HG03103 (cell line): ENCODE data around the gene CDHR5.

Experiments used
- ATAC-seq: cut with Tn5 transposase; IDR thresholded peaks from one replicate; pipeline ENCODE4 v1.9.1; 2021; ENCODE audit warnings: low read depth; ENCODE audit not compliant: unreplicated experiment

The CDHR5 gene

DNA sequence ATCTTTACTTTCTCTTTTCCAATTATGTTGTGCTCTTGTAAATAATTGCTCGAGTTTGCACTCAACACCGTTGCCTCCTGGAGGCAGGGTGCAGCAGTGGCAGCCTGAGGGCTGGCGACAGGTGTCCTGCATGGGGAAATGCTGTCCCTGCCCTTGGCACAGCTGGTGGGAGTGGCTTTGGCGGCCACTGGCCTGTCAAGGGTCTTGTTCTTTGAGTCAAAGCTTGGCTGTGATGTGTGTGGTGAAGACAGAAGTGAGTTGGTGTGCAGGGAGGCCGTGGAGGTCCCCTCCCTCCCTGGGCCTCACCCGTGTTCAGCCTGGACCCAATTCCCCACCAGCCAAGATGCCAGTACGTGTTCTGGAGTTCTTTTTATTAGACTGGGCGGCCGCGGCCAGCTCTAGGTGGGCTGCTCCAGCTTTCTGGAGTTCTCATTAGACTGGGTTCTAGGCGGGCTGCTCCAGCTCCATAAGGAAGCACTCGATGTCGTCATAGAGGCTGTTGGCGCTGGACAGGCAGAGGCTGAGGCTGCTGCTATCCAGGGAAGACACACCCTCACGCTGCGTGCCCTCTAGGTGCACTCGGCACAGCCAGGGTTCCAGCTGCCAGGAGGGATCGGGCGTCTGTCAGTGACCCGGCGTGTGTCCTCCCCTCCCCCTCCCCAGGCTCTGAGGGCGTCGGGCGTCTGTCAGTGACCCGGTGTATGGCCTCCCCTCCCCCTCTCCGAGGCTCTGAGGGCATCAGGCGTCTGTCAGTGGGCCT lies 12.4 kb downstream of the CDHR5 start:
- ATAC-seq, result no peak

- no peak for ATAC-seq
These were observed 13.5 kb downstream of the CDHR5 start for GRCh38 chr11:611001-611996.

GRCh38 chr11:610146-610801 lies 14.5 kb downstream of the CDHR5 start:
- ATAC-seq, result no peak

GRCh38 chr11:609341-609811 lies 15.4 kb downstream of the CDHR5 start:
- ATAC-seq, result no peak

- ATAC-seq, result no peak
These were observed 15.9 kb downstream of the CDHR5 start for GRCh38 chr11:608791-609251.

DNA sequence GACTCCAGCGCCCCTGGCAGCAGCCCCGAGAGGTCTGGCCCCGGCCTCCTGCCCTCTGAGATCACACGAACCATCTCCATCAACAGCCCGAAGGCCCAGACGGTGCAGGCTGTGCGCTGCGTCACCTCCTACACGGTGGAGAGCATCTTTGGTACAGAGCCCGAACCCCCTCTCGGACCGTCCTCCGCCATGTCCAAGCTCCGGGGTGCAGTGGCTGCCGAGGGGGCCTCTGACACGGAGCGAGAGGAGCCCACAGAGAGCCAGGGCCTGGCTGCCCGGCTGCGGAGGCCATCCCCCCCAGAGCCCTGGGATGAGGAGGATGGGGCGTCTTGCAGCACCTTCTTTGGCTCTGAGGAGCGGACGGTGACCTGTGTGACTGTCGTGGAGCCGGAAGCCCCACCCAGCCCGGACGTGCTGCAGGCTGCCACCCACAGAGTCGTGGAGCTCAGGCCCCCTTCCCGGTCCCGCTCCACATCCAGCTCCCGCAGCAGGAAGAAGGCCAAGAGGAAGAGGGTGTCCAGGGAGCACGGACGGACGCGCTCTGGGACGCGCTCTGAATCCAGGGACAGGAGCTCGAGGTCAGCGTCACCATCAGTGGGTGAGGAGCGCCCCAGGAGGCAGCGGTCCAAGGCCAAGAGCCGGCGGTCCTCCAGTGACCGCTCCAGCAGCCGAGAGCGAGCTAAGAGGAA lies 16.6 kb downstream of the CDHR5 start:
- ATAC-seq, result no peak

DNA sequence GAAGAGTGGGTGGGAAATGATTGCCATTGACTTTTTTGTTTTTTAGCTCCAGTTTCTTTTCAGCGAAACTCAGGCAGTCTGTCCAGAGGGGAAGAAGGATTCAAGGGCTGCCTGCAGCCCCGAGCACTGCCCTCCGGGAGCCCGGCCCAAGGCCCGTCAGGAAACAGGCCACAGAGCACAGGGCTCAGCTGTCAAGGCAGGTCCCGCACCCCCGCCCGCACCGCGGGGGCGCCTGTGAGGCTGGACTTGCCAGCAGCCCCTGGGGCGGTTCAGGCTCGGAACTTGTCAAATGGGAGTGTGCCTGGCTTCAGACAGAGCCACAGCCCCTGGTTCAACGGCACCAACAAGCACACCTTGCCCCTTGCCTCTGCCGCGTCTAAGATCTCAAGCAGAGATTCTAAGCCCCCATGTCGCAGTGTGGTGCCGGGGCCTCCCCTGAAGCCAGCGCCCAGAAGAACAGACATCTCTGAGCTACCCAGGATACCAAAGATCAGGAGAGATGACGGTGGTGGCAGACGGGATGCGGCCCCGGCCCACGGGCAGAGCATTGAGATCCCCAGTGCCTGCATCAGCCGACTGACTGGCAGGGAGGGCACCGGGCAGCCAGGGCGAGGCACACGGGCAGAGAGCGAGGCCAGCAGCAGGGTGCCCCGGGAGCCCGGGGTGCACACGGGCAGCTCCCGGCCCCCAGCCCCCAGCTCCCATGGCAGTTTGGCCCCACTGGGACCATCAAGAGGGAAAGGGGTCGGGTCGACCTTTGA lies 17.6 kb downstream of the CDHR5 start:
- ATAC-seq, result no peak

GRCh38 chr11:606245-606644 lies 18.5 kb downstream of the CDHR5 start:
- ATAC-seq, result no peak

- no peak for ATAC-seq
These were observed 19.2 kb downstream of the CDHR5 start for GRCh38 chr11:605286-606129.

DNA sequence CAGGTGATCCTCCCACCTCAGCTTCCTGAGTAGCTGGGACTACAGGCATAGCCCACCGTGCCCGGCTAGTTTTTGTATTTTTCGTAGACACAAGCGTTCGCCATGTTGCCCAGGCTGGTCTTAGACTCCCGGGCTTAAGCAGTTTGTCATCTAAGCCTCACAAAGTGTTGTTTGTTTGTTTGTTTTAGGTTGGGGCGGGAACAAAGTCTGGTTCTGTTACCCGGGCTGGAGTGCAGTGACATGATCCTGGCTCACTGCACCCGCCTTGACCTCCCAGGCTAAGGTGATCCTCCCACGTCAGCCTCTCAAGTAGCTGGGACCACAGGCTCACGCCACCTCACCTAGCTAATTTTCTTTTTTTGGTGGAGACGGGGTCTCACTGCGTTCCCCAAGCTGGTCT lies 21.6 kb downstream of the CDHR5 start:
- ATAC-seq, result no peak

GRCh38 chr11:601573-602245 lies 23.0 kb downstream of the CDHR5 start:
- ATAC-seq, result no peak

GRCh38 chr11:598005-598680 lies 26.6 kb downstream of the CDHR5 start:
- no peak for ATAC-seq

- no peak for ATAC-seq
These were observed 27.5 kb downstream of the CDHR5 start for GRCh38 chr11:597166-597725.

- ATAC-seq, result no peak
These were observed 28.4 kb downstream of the CDHR5 start for GRCh38 chr11:596374-596773.

DNA sequence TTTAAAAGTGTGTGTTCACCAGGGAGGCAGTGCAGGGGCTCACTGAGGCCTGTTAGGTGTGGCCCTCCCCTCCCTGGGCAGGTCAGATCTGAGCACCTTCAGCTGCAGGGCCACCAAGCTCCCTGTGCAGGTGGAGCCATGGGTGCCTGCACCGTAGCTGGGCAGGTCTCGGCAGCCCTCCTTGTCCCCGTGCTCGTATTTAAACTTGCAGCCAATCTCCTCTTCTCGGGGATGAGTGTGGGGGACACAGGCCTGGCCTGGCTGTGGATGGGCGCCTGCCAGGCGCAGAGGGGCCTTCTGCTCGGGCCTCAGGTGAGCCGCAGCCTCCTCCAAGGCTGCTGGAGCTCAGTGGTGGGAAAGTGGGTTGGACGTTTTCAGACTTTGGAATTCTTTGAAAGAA lies 29.4 kb downstream of the CDHR5 start:
- ATAC-seq, result no peak

GRCh38 chr11:593347-593746 lies 31.4 kb downstream of the CDHR5 start:
- ATAC-seq, result no peak

- no peak for ATAC-seq
These were observed 31.8 kb downstream of the CDHR5 start for GRCh38 chr11:592918-593317.
